HAP-1 (cell line): ENCODE data around the gene MYH1.

Experiments
- DNase-seq, 2 experiments: peaks; one replicate each; pipeline ENCODE4 v3.0.0-alpha.2; 2016 to 2020; ENCODE audit warnings: low spot score in 2 of 2
- H3K27me3 ChIP-seq: fragments of 250-450 bp; sonication (Bioruptor Pico); 2 replicates; pipeline ENCODE4 v1.5.1; 2020; ENCODE audit warnings: low read depth, mild to moderate bottlenecking, moderate library complexity
- H3K36me3 ChIP-seq: fragments of 250-450 bp; sonication (Bioruptor Pico); replicated peaks from 2 replicates; pipeline ENCODE4 v1.5.1; 2020; ENCODE audit warnings: mild to moderate bottlenecking
- H3K4me1 ChIP-seq: fragments of 250-450 bp; sonication (Bioruptor Pico); 2 replicates; pipeline ENCODE4 v1.5.1; 2020; ENCODE audit warnings: mild to moderate bottlenecking
- H3K4me3 ChIP-seq: fragments of 250-450 bp; sonication (Bioruptor Pico); 2 replicates; pipeline ENCODE4 v1.5.1; 2020; ENCODE audit warnings: mild to moderate bottlenecking, moderate library complexity
- H3K9me3 ChIP-seq: fragments of 250-450 bp; sonication (Bioruptor Pico); 2 replicates; pipeline ENCODE4 v1.5.1; 2020; ENCODE audit warnings: mild to moderate bottlenecking, moderate library complexity
- in situ Hi-C: fragments of 300-500 bp; cut with MboI; formaldehyde crosslinking; loops from 3 replicates; pipeline ENCODE4 v1.14.3; 2020; ENCODE audit warnings: low sequenced_read_pairs, inconsistent platforms, mixed read lengths

The MYH1 gene

GRCh38 chr17:10523064-10523463, 4.7 kb upstream of the MYH1 start:
- H3K36me3 ChIP-seq = no peaks in the 10 kb centered on the region
- H3K9me3 ChIP-seq = no peaks in the 10 kb centered on the region
- in situ Hi-C loops = no loop called here
- no peak for DNase-seq
- H3K27me3 ChIP-seq = no peaks in the 10 kb centered on the region
- no peak overlapping the region for H3K4me3 ChIP-seq
- H3K4me1 ChIP-seq = no peaks in the 10 kb centered on the region

GRCh38 chr17:10521949-10522348, 3.6 kb upstream of the MYH1 start:
- no peaks in the 10 kb centered on the region for H3K4me1 ChIP-seq
- H3K36me3 ChIP-seq = no peaks in the 10 kb centered on the region
- DNase-seq = no peak
- H3K9me3 ChIP-seq = no peaks in the 10 kb centered on the region
- H3K4me3 ChIP-seq = no peak overlapping the region
- in situ Hi-C loops = no loop called here
- H3K27me3 ChIP-seq = no peaks in the 10 kb centered on the region

DNA sequence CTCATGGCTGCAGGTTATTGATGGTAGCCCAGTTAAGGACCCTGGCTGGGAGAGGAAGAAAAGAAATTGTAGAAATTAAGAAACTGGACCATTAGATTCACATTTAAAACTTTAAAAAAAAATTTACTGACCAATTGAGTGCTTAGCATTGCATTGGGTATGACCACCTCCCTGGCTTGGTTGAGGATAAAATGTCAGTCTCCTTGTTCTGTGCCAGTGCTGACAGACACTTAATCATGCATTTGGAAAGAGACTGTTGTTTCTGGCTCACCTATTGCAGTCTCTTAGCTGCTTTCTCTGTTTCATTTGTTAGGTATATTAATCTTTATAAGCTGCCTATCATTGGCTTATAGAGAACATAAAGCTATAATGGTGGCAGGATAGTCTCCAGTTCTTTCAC, 1.7 kb downstream of the MYH1 start:
- in situ Hi-C loops = no loop called here
- no peaks in the 10 kb centered on the region for H3K9me3 ChIP-seq
- DNase-seq = no peak
- no peaks in the 10 kb centered on the region for H3K4me1 ChIP-seq
- H3K4me3 ChIP-seq = no peak overlapping the region
- no peaks in the 10 kb centered on the region for H3K27me3 ChIP-seq
- no peaks in the 10 kb centered on the region for H3K36me3 ChIP-seq

- Histone ChIP-seq H3K27me3 (no peaks in the 10 kb centered on the region), H3K4me1 (no peaks in the 10 kb centered on the region), H3K36me3 (no peaks in the 10 kb centered on the region), H3K9me3 (no peaks in the 10 kb centered on the region), H3K4me3 (no peak overlapping the region)
- DNase-seq = no peak
- in situ Hi-C loops = no loop called here
These were observed 2.3 kb downstream of the MYH1 start for GRCh38 chr17:10516065-10516464.

DNA sequence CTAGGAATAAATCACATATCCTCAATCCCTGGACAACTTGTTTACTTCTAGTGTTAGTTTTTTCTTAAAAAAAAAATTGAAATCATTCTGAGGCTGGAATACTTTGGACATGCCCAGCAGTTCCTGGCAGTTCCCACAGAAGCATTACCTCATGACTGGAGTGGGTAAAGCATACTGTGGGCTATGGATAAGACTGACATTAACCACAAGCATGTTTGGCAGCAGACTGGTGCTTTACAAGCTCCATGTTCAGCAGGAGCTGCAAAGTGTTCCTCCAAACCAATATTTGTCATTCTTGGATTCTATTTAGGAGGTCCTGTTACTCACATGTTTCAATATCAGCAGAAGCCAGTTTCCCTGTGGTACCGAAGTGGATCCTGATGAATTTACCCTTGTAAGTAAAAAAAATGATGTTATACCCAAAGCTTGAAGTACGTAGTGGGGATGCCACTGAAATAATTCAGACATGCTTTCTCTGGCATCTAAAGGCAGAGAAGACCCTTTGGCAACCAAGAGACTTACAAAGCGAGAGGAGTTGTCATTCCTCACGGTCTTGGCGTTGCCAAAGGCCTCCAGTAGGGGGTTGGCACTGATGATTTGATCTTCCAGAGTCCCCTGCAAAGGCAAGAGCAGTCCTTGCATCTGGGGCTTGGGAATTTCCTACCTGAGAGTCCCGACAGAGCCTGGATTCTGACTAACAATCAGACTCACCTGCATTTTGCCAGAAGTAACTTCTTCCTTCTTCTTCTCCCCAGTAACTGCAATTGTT, 4.9 kb downstream of the MYH1 start:
- in situ Hi-C loops = no loop called here
- H3K36me3 ChIP-seq = no peaks in the 10 kb centered on the region
- no peak overlapping the region for H3K4me3 ChIP-seq
- no peaks in the 10 kb centered on the region for H3K27me3 ChIP-seq
- DNase-seq = no peak
- no peaks in the 10 kb centered on the region for H3K9me3 ChIP-seq
- no peaks in the 10 kb centered on the region for H3K4me1 ChIP-seq

- DNase-seq = no peak
- Histone ChIP-seq H3K9me3 (no peaks in the 10 kb centered on the region), H3K27me3 (no peaks in the 10 kb centered on the region), H3K36me3 (no peaks in the 10 kb centered on the region), H3K4me1 (no peaks in the 10 kb centered on the region), H3K4me3 (no peak overlapping the region)
- in situ Hi-C loops = no loop called here
These were observed 5.5 kb downstream of the MYH1 start for GRCh38 chr17:10512856-10513255.

DNA sequence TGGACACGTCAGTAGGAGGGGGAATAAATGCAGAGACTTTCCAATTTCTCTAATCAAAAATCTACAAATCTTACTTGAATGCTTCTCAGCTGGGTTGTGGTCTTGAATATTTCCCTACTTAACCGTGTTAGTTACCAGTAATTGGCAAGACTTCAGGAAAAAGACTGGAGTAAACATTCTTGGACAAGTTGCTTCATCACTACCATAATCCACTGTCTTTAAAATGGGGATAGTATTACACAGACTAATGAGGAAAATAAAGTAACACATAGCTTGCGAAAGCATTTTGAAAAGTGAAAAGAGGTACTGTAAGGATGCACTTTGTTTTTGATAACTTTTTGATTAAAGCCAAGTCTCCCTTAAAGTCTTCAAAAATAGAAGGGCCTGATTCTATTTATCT, 18.4 kb downstream of the MYH1 start:
- no peaks in the 10 kb centered on the region; the same call in none of the 2 replicates for H3K9me3 ChIP-seq
- H3K27me3 ChIP-seq = no peaks in the 10 kb centered on the region
- no peak overlapping the region for H3K4me3 ChIP-seq
- H3K36me3 ChIP-seq = no peaks in the 10 kb centered on the region
- no peak for DNase-seq
- in situ Hi-C loops = no loop called here
- no peaks in the 10 kb centered on the region for H3K4me1 ChIP-seq

GRCh38 chr17:10492004-10492403, 26.3 kb downstream of the MYH1 start:
- DNase-seq = no peak
- in situ Hi-C loops = no loop called here
- Histone ChIP-seq H3K4me1 (no peaks in the 10 kb centered on the region), H3K36me3 (no peaks in the 10 kb centered on the region), H3K4me3 (no peak overlapping the region), H3K27me3 (no peaks in the 10 kb centered on the region), H3K9me3 (no peaks in the 10 kb centered on the region; the same call in 1 of the 2 replicates)

DNA sequence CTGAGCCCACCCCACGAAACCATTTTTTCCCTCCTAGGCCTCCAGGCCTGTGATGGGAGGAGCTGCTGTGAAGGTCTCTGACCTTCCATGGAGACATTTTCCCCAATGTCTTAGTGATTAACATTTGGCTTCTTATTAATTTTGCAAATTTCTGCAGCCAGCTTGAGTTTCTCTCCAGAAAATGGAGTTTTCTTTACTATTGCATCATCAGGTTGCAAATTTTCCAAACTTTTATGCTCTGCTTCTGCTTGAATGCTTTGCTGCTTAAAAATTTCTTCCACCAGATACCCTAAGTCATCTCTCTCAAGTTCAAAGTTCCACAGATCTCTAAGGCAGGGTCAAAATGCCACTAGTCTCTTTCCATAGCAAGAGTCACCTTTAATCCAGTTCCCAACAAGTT, 36.1 kb downstream of the MYH1 start:
- Histone ChIP-seq H3K9me3 (no peaks in the 10 kb centered on the region), H3K4me1 (no peaks in the 10 kb centered on the region), H3K36me3 (no peaks in the 10 kb centered on the region), H3K27me3 (no peaks in the 10 kb centered on the region), H3K4me3 (no peak overlapping the region)
- DNase-seq = no peak
- in situ Hi-C loops = no loop called here

GRCh38 chr17:10477701-10478100, 40.6 kb downstream of the MYH1 start:
- Histone ChIP-seq H3K4me1 (no peaks in the 10 kb centered on the region), H3K9me3 (no peaks in the 10 kb centered on the region), H3K36me3 (no peaks in the 10 kb centered on the region), H3K4me3 (no peak overlapping the region), H3K27me3 (no peaks in the 10 kb centered on the region)
- DNase-seq = no peak
- in situ Hi-C loops = no loop called here

DNA sequence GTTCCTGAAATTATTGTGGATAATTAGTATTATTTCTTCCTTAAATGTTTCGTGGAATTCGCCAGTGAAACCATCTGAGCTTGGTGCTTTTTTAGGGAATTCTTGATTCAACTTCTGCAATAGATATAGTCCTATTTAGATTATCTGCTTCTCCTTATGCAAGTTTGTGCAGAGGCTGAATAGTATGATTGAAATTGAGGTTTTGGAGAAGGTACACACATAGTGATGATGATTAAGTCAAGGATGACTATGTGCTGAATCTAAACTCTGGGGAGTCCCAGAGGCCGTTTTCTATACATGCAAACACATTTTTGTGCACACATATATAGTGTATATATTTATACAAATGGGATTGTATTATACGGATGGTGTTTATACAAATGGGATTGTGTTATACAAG, 43.8 kb downstream of the MYH1 start:
- H3K4me1 ChIP-seq = no peaks in the 10 kb centered on the region
- in situ Hi-C loops = no loop called here
- H3K36me3 ChIP-seq = no peaks in the 10 kb centered on the region
- no peak for DNase-seq
- no peaks in the 10 kb centered on the region for H3K27me3 ChIP-seq
- no peaks in the 10 kb centered on the region for H3K9me3 ChIP-seq
- H3K4me3 ChIP-seq = no peak overlapping the region

- Histone ChIP-seq H3K9me3 (no peaks in the 10 kb centered on the region), H3K4me3 (no peak overlapping the region), H3K36me3 (no peaks in the 10 kb centered on the region), H3K4me1 (no peaks in the 10 kb centered on the region), H3K27me3 (no peaks in the 10 kb centered on the region)
- DNase-seq = no peak
- in situ Hi-C loops = no loop called here
These were observed 46.5 kb downstream of the MYH1 start for GRCh38 chr17:10471858-10472257.

- in situ Hi-C loops = no loop called here
- no peak for DNase-seq
- Histone ChIP-seq H3K27me3 (no peaks in the 10 kb centered on the region), H3K9me3 (no peaks in the 10 kb centered on the region), H3K36me3 (no peaks in the 10 kb centered on the region), H3K4me3 (no peak within 1 kb of the TSS), H3K4me1 (no peaks in the 10 kb centered on the region)
These were observed 48.9 kb downstream of the MYH1 start, which contains the start of gene MYH4 for GRCh38 chr17:10469459-10469858. Gene MYH4, minus strand, starts transcription at chr17:10469559. Its CDS starts 2,814 bp downstream, at chr17:10466745.

DNA sequence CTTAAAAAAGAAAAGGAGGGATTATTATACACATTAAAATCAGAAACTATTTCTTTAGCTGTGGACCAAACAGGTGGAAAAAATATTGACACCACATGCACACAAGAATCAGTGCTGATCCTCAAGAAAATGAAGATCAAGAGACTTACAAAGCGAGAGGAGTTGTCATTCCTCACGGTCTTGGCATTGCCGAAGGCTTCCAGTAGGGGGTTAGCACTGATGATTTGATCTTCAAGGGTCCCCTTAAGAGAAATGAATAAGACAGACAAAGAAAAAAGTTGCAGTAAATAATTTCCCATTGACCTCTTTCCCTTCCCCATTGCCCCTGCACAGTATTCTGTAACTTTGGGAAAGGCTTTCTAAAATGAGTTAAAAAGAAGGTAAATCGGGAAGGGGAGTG, 54.9 kb downstream of the MYH1 start:
- no peak for DNase-seq
- Histone ChIP-seq H3K9me3 (no peaks in the 10 kb centered on the region), H3K4me1 (no peaks in the 10 kb centered on the region), H3K4me3 (no peak overlapping the region), H3K36me3 (no peaks in the 10 kb centered on the region), H3K27me3 (no peaks in the 10 kb centered on the region)
- in situ Hi-C loops = no loop called here

GRCh38 chr17:10460062-10460461, 58.3 kb downstream of the MYH1 start:
- H3K36me3 ChIP-seq = no peaks in the 10 kb centered on the region
- no peaks in the 10 kb centered on the region for H3K27me3 ChIP-seq
- DNase-seq = no peak
- no peaks in the 10 kb centered on the region for H3K9me3 ChIP-seq
- H3K4me3 ChIP-seq = no peak overlapping the region
- no peaks in the 10 kb centered on the region for H3K4me1 ChIP-seq
- in situ Hi-C loops = no loop called here
